GM19035 (cell line): Measurements from ENCODE around the gene CNIH2.
"Not testable (repeated sequence)": the region's sequence is repeated elsewhere in the genome, so short reads cannot be mapped to it uniquely, and the experiment has no call there.

ENCODE experiments used
- ATAC-seq: cut with Tn5 transposase; IDR thresholded peaks from one replicate; pipeline ENCODE4 v1.9.1; 2021; ENCODE audit not compliant: unreplicated experiment

Gene CNIH2

DNA sequence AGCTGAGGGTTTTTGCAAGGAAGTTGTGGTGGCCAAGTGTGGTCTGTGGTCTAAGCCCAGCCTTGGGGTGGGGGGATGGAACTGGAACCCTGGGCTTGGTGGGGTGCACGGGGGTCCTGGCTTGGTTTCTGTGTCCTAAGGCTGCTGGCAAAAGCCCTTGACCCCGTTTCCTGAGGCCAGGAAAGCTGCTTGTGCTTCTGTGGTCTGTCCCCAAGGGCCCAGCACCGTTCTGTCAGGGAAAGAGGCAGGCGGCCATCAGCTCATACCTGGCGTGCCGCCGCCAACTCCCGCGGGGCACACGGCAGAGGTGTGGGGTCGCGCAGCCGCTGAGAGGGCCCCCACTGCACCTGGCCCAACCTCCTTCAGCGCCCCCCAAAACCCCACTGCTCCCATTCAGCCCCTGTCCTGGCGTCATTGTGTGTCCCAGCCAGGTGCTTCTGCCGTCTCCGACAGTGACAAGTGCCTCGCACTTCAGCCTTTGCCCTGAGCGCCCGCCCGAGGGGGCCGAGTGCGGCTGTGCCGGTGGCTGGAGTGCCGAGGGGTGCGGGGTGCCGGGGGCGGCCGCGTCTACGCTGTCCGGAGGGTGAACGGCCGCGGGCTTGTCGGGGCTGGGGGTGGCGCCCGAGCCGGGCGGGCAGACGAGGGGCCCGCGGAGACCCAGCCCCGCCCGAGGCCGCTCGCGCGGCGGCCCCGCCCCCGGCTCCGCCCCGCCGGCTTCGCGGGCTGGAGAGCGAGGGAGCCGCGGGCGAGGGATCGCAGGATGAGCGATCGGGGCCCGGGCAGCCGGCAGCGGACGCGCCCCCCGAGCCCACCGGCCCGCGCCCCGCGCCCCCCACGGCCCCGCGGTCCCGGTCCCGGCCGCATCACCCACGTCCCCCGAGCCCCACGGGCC, at the start of gene CNIH2:
TSS of gene CNIH2 (plus strand) at position 705 of the 892 bp plus-strand sequence. CDS start 282 bp downstream, outside the sequence.
- no peak for ATAC-seq

DNA sequence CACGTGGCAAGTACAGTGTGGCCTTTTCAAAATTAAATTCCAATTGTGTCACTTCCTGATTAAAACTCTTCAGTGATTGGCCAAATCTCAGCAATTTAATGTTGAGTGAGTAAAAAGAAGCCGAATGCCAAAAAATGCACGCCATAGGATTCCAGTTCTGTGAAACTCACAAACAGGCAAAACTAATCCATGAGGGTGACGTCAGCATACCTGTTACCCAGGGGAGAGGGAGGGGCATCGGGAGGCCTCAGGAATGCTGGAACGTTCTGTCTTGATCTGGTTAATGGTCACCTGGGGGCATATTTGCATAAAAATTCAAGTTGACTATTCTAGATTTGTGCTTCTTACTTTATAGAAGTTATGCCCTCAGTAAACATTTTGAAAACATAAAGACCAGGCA, 49.5 kb upstream of the CNIH2 start:
- no peak for ATAC-seq

DNA sequence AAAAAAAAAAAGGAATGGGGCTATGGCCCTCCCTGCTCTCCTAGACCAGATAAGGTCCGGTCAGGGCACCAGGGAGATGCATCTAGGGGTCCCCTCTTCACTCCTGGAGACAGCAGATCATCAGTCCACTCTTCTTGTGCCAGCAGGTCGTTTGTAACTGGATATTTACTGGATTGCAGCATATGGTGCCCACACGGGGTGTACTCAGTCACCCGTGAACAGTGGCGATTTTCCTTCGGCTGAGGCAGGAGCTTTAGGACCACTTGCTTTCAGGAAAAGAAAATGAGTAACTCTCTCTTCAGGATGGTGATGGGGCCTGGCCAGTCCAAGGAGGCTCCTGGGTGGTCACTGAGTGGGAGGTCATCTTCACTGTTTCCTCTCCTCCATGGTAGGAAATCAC, 47.8 kb upstream of the CNIH2 start:
- ATAC-seq, result no peak

- ATAC-seq, result no peak
These were observed 47.0 kb upstream of the CNIH2 start for GRCh38 chr11:66230978-66231377.

DNA sequence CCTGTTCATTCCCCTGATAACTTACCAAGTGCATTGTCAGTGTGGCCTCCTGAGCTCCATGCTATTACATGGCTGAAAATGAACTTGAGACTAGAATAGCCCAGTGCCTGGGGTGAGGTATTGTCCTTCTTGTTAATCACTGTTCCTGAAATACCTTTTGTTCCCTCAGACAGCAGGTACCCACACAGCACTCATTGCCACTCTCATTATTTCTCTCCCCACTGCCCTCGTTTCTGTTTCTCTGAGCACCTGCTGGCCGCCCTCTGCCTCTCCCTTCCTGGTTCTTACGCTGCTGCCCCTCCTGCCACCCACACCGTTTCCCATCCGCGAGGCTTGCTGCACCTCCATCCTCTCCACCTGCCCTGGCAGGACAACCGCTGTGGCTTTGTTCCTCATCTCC, 46.4 kb upstream of the CNIH2 start:
- ATAC-seq, result no peak

DNA sequence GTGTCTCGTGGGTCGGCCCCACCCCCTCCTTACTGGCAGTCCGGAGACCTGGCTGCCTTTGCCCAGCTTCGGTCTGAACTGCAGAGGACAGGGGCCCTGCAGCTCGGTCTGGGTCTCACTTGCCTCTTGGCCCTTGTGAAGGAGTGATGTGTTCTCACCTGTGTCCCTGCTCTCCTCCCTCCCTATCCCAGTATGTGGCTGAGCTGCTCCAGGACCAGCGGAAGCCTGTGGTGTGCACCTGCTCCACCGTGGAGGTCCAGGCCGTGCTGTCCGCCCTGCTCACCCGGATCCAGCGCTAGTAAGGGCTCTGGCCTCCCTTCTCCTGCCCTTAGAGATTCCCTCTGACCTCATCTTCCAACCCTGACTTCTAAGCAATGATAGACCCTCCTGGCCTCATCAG, 45.2 kb upstream of the CNIH2 start:
- no peak for ATAC-seq

DNA sequence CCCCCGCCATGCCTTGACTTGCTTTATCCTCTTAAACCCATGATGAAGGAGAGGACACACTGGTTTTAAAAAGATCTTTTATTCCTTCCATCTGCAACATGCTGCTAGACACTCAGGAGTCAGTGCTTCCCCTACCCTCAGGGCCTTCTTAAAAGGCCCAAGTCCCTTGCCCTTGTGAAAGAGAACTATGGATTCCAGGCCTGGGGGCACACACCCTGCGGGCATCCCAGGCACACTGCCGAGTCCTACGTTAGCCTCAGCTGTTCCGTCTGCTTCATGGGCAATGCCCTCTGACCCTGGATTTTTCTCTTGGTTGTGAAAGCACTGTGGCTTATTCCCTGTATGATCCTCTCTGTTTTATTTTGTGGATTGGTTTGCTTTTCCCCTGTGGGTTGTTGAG, 44.7 kb upstream of the CNIH2 start:
- ATAC-seq, result no peak

- ATAC-seq, result no peak
These were observed 42.8 kb upstream of the CNIH2 start for GRCh38 chr11:66235141-66235540.

DNA sequence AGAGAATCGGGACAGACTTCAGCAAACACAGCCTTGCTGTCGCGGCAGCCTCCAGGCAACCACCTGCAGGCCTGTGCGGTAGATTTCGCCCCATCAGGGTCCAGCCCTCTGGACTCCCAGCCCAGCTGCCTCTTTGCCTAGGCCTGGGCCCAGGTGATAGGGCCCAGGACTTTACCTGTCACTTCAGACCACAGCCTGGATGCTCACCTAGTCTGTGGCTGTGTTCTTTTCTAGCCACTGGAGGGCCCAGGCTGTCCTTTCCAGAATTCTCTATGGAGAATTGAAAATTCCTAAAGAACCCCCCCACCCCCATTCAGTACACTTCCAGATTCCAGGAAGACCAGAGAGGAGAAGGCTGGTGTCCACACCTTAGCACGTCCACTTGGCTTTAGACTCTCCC, 40.1 kb upstream of the CNIH2 start:
- ATAC-seq, result no peak

DNA sequence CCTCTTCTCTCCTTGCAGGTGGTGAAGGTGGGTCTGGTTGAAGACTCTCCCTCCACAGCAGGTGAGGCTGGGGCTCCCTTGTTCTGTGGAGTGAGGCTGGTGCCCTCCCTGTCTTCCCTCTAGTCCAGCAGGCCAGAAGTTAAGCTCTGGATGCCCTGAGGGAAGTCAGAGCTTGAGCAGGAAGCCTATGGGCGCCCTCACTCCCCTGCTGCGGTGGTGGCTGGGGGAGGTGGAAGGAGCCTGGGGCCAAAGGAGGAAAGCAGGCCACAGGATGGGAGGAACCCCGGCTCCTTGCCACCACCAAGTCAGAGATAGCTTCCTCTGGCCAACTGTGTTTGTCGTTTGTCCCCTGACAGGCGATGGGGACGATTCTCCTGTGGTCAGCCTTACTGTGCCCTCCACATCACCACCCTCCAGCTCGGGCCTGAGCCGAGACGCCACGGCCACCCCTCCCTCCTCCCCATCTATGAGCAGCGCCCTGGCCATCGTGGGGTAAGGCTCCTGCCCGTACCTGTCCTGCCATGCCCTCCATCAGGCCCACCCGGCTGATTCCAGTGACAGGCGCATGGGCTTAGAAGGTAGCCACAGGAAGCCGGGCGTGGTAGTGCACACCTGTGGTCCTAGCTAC, 39.1 kb upstream of the CNIH2 start:
- no peak for ATAC-seq

DNA sequence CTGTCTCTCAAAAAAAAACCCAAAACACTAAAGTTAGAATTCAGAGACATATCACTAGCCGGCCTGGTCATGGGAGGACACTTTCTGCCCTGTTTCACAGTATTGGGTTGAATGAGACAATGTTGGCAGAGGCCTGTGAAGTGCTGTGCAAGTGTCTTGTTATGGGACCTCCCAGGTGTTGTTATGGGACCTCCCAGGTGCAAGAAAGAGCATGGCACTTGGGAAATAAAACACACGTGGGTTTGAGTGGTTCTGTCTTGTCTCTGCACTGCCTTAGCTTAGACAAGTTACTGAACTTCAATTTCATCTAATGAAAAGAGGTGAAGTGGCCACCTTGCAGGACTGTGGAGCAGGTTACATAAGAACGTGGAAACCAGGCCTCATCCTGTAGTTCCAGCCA, 38.5 kb upstream of the CNIH2 start:
- no peak for ATAC-seq

GRCh38 chr11:66239998-66240780, 37.8 kb upstream of the CNIH2 start:
- ATAC-seq, result no peak

DNA sequence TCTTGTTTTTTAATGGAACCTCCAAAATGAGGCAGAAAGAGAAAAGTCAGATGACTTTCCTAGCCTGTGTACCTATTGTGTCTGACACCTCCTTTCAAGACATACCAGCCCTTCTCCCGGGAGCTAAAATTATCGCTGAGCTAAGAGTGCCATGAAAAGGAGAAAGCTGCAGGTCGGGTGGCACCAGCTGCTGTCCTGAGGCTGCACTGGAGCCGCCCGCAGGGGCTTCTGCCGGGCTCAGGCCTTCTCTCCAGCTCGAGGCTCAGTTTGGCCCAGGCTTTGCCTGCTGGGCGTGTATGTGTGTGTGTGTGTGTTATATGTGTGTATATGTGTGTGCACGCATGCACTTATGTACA, 37.2 kb upstream of the CNIH2 start:
- no peak for ATAC-seq

DNA sequence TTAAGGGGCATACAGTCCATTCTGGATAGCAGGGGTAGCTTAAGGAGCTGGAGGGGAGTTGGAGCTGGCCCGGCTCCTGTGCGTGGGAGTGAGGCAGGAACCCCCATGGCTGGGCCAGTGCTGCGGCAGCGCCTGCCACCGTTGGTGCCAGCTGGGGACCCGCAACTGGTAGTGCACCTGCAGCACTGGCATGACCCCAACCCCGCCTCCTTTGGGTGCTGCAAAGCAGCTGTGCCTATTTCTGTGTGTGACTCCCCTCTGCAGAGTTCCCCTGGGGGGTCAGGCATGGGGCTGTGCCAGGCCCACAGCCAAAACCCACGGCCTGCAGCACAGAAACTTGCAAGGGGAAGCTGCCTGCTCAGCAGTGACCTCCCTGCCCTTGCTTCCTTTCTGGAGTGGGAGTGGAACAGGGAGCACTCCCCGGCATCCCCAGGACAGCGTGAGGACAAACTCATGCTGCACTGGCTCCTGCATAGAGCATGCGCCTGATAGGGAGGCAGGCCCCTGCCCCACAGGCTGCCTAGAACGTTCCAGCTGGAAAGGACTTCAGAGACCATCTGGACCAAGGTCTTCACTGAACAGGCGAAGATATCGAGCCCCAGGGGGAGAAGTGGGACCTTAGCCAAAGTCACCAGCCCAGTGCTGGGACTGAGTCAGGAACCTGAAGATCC, 35.7 kb upstream of the CNIH2 start:
- no peak for ATAC-seq

- no peak for ATAC-seq
These were observed 34.0 kb upstream of the CNIH2 start for GRCh38 chr11:66243782-66244535.

GRCh38 chr11:66247295-66247694, 30.7 kb upstream of the CNIH2 start:
- no peak for ATAC-seq

GRCh38 chr11:66247801-66248200, 30.2 kb upstream of the CNIH2 start:
- no peak for ATAC-seq

GRCh38 chr11:66248903-66249302, 29.1 kb upstream of the CNIH2 start:
- no peak for ATAC-seq

- no peak for ATAC-seq
These were observed 26.2 kb upstream of the CNIH2 start for GRCh38 chr11:66251809-66252208.

- ATAC-seq, result not testable (repeated sequence)
These were observed 24.9 kb upstream of the CNIH2 start for GRCh38 chr11:66253081-66253480.
